NT2/D1 (cell line): ENCODE measurements around the gene CDH24.
A peak's percentile ranks its signal among the peaks of the same experiment; 100 is the strongest.

Experiments
- YY1 ChIP-seq: IDR thresholded peaks from 2 replicates; pipeline ENCODE4 v1.6.1; 2011; ENCODE audit not compliant: insufficient read length, insufficient read depth
- ZNF274 ChIP-seq: IDR thresholded peaks from 2 replicates; pipeline ENCODE4 v1.6.1; 2011; ENCODE audit warnings: mild to moderate bottlenecking, low read depth, low read length

DNA sequence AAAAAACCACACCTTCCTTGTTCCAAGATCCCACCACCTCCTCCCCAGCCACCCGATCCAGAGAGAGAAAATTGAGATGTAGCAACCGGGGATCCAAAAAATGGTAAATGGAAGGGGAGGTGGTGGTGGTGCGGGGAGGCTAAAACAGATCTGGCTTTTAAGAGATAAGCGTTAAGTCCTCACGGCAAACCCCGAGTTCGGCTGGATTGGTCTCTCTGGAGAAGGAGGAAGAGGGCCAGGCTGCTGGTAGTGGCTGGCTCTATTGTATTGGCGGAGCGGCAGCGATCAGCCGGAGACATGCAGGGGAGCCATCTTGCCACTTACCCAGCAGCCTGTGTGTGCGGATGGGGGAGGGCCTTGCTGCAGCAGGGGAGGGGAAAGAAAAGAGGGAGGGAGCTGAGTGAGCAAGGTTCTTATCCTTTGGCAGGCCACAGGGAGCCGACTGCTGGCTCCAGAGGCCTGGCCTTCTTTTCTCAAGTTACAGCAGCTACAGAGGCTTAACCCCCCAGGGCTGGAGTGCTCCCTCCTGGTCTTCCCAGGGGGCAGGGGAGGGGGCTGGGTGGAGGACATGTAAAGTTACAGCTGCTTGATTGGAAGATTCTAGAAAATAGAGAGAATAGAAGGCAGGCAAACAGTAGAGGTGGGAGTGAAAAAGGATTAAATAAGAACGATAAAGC lies 14.1 kb upstream of the CDH24 start:
- TF ChIP-seq YY1 (peak; percentile 80), ZNF274 (no peak)
